ENCODE data around the gene RCBTB1.

Gene RCBTB1

GRCh38 chr13:49494645-49495044, 90.7 kb downstream of the RCBTB1 start:
- Histone ChIP-seq H3K79me2 (ENCODE audit: low read length) (no peaks in the 10 kb centered on the region; the same call in 1 of the 2 replicates), H4K20me1 (ENCODE audit: insufficient read depth, low read length) (no peaks in the 10 kb centered on the region; the same call in 1 of the 2 replicates), H3K4me3 (ENCODE audit: low read length) (peak overlapping the region; percentile 87), H3K4me2 (ENCODE audit: low read length) (peak overlapping the region; percentile 46), H3K36me3 (replicated peaks; ENCODE audit: low read depth, low read length) (peaks cover 19% of the 10 kb centered on the region), H2AFZ (ENCODE audit: low read depth, low read length) (no peak overlapping the region), H3K9me3 (ENCODE audit: insufficient read depth, low read length) (no peaks in the 10 kb centered on the region), H3K27ac (ENCODE audit: low read length) (peak overlapping the region; percentile 79), H3K4me1 (ENCODE audit: low read length) (peaks cover 22% of the 10 kb centered on the region), H3K27me3 (ENCODE audit: low read depth, low read length) (no peaks in the 10 kb centered on the region), H3K9ac (ENCODE audit: low read length) (peak overlapping the region; percentile 77)
- no peak for TF ChIP-seq EZH2phosphoT487 (IDR thresholded peaks at IDR 0.05; ENCODE audit: low read depth)
- TF ChIP-seq CTCF (IDR thresholded peaks at IDR 0.05; ENCODE audit: low read depth, low read length) = peak; percentile 34

GRCh38 chr13:49488563-49488962, 96.8 kb downstream of the RCBTB1 start:
- H3K4me3 ChIP-seq (ENCODE audit: low read length) = no peak overlapping the region
- no peak for TF ChIP-seq CTCF (IDR thresholded peaks at IDR 0.05; ENCODE audit: low read depth, low read length)
- no peak for TF ChIP-seq EZH2phosphoT487 (IDR thresholded peaks at IDR 0.05; ENCODE audit: low read depth)
- peaks cover 18% of the 10 kb centered on the region for H3K36me3 ChIP-seq (replicated peaks; ENCODE audit: low read depth, low read length)
- H3K27me3 ChIP-seq (ENCODE audit: low read depth, low read length) = no peaks in the 10 kb centered on the region
- H3K9ac ChIP-seq (ENCODE audit: low read length) = no peak overlapping the region
- H3K9me3 ChIP-seq (ENCODE audit: insufficient read depth, low read length) = no peaks in the 10 kb centered on the region
- H3K4me2 ChIP-seq (ENCODE audit: low read length) = no peak overlapping the region
- no peak overlapping the region for H3K27ac ChIP-seq (ENCODE audit: low read length)
- H4K20me1 ChIP-seq (ENCODE audit: insufficient read depth, low read length) = no peaks in the 10 kb centered on the region
- H3K4me1 ChIP-seq (ENCODE audit: low read length) = no peaks in the 10 kb centered on the region
- no peaks in the 10 kb centered on the region for H3K79me2 ChIP-seq (ENCODE audit: low read length)
- no peak overlapping the region for H2AFZ ChIP-seq (ENCODE audit: low read depth, low read length)

All from OCI-LY3 (cell line).